NCI-H524 treated with DMSO at 0.1 percent for 48 hours (cell line): ENCODE data around the gene MAP3K20.
"Not testable (repeated sequence)": the region's sequence is repeated elsewhere in the genome, so short reads cannot be mapped to it uniquely, and the experiment has no call there.

ENCODE experiments used
- DNase-seq: peaks from one replicate; lab custom pipeline; 2025; lab: John Stamatoyannopoulos, UW

MAP3K20 gene

DNA sequence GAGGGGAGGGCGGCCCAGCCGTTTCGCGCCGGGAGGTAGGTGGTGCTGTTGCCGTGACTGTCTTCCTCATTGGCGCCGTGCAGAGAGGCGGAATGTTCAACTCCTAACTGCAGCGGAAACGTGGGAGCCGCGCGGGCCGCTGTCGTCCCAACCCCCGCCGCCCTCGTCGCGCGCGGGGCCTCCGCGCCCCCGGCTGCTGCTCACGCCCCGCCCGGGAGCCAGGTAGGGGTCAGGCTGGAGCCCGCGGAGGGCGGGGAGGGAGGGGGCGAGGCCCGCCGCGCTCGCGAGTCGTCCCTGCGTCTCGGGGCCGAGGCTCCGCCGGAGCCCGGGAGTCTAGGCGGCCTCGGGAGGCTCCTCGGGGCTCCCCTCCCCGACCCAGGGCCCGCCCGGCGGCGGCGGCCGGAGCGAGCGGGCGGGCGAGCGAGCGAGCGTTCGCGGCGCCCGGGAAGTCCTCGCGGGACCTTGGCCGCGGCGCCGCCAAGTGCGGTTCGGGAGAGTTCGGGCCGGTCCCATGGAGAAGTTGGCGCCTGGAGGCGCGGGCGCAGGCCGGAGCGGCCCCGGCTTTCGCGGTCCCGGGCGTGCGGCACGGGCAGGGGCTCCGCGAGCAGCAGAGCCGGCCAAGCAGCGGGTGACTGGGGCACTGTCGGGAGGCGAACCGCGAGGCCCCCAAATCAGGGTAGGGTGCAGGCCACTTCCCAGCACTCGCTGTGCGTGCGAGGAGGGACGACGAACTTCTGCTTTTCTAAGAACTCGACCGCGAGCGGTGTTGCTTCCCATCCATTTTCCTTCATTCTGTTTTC is at the start of gene MAP3K20:
Gene MAP3K20, plus strand, starts transcription at position 66 of the 800 bp plus-strand sequence. CDS start 15,186 bp downstream, outside the sequence.
- DNase-seq, result no peak

DNA sequence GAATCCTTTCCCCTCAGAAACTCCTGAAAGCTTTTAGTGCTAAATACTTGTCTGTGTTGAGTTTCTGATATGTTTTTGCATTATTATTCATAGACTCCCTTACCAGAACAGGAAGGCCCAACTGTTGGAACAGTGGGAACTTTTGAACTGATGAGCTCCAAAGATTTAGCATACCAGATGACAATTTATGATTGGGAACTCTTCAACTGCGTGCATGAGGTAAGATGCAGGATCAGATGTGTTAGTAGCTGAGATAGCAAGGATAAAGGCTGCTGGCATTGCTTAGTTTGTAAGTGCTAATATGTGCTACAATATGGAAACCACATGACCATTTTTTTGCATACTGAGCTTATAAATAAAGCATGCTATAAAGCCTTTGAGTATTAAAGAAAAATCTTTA is 49.2 kb upstream of the MAP3K20 start:
- no peak for DNase-seq

DNA sequence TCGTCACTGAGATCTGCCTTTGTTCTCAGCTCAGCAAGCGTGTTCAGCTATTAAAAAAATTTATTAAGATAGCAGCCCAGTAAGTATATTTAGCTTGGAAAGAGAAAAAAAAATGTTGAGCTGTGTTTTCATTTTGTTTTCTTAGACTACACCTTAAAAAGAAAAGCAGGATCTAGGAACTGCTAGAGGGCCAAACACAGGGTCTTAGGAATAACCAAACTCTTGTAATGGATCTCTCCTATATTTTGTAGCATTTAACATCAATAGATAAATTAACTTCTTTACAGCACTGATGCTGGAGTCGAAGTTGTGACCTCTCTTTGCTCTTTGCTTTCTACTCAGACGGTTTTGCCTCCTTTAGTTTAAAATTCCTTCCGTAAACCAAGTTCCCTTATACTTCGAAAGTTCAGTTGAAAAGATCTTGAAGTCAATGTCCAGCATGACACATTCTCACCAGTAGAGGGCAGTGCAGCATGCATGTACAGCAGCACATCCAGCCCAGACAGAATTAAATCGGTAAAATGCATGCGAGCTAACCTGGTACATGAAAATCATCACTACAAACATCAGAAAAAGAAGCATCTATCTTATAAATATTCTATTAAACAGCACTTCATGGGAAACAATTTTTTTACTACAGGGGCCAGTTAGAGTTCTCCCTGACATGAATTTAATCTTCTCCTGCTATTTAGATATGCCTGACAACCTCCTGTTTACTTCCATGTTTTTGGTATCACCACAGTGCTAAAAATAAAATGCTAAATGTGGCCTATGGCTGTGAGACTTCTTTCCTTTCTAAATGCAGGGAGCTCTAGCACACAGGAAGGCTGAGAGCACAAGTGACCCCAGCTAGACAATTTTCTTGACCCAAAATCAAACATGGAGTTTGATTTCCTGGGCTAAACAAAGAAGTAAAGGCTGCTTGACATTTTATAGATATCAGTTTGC is 48.2 kb upstream of the MAP3K20 start:
- DNase-seq, result peak; percentile 4

DNA sequence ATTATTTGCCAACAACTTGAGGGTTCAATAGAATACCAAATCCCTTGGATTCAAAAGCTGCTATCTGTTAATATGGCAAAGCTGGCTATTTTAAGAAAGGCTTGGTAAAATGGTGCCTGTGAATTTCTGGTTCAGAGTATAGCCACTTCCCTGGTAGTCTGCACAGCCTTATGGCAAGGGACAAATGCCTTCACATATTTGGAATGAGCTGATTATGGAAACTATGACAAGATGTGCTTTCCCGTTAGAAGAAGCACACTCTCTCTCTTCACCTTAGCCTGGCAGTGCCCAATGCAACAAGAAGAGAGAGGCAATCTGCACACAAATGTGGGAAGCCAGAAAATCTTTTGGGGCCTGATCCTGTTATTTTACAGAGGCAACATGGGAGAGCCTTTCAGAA is 47.5 kb upstream of the MAP3K20 start:
- DNase-seq, result no peak

DNA sequence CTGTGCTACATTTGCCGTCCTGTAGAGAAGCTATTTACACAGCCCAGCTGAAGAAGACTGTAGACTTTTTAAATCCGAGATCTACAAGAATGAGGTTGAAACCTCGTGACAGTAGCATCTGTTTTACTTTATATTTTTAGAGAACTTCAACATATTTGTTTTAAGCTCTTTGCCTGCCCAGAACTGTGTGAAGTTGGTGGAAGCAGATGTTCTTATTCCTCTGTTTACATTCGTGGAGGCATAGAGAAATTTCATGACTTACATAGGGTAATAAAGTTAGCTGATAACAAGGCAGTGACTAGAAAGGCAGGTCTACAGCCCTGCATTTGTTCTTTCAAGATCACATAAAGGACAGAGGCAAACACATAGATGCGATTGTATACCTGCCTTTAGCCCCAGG is 47.0 kb upstream of the MAP3K20 start:
- DNase-seq, result no peak

DNA sequence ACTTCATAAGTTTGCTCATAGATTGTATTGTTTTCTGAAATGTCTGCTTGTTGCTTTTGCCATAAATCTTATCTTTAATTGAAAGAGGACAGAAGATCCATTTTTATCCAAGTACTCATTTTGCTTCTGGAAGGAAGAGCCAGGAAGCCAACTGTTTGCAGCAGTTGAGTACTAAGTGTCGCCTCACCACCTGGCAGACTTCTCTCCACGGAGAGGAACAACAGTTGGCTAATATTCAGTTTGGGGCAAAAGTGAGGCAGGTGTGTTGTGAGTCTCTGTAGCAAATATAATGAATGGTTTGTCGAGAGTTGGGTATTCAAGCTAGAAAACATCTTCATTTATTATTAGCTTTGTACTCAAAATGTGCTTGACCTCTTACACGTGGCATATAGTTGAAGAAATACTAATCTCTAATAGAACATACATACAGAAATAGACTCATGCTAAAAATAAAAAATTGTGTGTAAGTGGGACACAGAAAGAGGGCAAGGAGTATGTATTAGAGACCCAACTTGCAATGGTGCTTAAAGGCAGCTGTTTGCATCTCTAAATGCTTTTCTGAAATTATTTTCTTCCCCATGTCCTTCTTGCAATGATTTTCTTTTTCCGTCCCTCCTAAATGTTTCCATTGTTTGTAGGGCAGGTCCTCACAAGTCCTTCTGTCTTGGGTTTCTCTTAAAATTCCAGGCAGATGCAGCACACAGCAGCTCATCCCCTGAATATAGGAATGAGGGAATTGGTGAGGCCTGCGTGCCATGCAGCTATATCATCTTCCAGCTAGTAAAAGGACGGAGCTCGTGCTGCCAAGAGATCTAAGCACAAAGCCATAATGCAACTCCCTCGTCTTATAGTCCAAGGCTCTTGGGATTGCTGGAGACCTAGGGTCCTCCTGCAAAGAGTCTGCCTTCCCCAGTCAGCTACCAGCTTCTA is 44.8 kb upstream of the MAP3K20 start:
- no peak for DNase-seq

DNA sequence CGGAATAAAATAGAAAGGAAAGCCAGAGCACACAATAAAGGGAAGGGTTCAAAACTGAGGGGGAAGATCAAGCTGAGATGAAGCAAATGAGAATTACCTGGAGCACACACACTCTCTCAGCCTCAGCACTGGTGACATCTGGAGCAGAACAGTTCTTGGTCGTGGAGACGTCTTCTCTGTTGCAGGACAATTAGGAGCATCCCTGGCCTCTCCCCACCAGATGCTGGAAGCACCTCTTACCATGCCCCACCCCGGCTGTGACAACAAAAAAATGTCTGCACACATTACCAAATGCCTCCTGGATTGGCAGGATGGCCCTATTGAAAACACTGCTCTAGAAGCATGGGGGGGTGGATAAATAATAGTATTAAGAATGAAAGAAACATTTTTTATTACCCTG is 43.6 kb upstream of the MAP3K20 start:
- DNase-seq, result no peak

DNA sequence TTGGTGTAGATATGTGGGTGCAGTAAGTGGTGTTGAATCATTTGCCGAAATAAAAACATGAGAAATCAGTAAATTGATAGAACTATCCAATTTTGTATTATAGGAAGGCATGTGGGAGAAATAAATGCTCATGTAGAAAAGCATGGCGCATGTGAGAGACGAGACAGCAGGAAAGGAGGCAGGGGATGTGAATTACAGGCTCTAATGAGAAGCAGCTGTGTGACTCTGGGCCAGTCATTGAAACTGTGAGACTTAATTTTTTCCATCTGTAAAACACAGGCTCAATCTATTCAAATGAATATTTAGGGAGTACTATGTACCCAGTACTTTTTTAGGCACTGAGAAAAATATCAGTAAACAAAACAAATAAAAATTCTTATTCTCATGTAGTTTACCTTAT is 42.6 kb upstream of the MAP3K20 start:
- DNase-seq, result no peak

DNA sequence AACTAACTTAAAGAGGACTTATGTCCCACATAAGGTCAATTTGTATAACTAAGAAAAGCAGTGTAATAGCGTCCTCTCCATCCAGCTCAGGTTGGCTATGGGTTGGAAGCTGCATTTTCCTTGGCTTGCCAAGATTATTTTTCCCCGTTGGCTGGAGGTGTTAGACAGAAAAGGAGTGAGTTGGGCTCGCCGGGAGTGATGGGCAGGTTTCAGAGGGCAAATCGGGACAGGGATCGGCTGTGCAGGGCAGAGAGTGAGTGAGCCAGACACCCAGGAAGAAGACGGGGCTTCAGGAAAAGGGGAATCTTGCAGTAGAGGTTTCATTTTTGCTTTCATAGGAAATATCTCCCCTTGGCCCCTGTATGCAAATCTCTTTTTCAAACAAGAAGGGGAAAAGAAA is 41.5 kb upstream of the MAP3K20 start:
- DNase-seq, result no peak

DNA sequence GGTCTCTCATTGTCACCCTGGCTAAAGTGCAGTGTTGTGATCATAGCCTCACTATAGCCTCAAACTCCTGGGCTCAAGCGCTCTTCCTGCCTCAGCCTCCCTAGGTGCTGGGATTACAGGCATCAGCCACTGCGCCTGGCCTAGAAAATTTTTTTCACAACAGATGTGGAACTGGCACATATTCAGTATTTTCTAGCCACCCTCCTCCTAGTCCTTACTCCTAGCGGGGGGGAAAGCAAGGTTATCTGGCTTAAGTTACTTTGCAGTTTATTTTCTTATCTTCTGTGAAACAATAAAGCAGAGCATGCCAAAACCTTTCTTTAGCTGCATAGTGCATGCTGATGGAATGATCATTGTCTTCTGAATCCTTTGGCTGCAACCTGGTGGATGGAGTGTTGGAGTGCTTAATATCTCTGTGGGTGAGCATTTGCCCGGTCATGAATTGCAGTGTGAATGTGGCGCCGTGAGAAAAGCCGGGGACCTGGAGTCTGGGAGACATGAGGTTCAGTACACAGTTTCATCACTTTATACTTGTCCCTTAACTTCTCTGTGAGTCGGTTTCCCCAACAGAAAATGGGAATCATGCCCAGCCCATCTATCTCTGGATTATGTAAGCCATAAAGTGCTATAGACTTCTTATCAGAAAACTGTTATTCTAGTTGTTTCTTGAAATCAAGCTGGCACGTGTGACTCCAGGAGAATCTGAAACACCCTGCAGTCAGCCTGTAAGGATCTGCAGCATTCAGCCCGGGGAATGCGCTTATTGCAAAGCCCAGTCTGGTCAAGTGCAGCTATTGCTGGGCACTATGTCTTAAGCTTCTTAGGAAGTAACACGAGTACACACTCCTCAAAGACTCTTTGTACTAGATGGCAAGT is 38.2 kb upstream of the MAP3K20 start:
- DNase-seq, result no peak

DNA sequence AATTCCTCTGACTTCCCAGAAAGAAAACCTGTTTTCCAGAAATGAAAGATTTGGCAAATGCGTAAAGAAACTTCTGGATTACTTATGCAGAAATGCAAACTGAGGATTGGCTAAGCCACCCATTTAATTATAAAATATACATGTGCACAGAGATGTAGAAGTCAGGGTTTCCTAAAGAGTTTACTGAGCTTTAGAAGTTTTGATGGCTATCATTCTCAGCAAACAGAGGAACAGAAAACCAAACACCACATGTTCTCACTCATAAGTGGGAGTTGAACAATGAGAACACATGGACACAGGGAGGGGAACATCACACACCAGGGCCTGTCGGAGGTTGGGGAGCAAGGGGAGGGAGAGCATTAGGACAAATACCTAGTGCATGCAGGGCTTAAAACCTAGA is 37.4 kb upstream of the MAP3K20 start:
- not testable (repeated sequence) for DNase-seq

DNA sequence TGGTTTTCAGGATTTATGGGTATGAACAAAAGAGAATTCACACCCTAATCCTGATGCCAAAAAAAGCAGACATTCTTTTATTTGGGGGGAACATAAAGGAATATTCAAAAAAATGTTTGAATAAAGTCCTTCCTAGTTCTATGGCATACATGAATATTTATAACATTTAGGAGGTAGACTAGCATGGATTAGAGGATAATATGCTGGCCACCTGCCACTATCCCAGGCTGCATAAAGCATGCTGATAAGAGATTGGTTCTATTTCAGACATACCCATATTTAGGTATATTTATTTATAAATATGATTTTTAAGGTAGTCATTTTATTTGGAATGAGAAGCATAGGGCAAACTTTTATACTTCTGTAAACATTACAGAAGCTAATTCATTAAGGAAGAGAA is 34.9 kb upstream of the MAP3K20 start:
- no peak for DNase-seq

DNA sequence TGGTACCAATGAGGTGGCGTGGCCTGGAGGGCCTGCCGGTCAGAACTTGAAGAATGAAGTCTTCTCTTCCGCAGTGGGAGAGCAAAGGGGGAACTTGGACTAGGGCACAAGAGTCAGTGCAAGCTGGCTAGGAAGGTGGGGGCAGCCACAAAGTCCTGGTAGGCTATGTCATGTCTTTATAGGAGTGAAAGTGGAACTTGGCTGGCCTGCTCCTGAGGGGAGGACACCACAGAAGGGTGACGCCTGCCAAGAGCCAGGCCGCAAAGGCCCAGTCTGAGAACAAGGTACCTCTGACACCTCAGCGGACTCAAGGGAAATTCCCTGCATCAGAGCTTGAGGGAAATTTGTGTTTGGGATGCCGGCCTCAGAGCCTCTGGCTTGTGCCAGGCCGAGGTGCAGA is 32.2 kb upstream of the MAP3K20 start:
- DNase-seq, result no peak

DNA sequence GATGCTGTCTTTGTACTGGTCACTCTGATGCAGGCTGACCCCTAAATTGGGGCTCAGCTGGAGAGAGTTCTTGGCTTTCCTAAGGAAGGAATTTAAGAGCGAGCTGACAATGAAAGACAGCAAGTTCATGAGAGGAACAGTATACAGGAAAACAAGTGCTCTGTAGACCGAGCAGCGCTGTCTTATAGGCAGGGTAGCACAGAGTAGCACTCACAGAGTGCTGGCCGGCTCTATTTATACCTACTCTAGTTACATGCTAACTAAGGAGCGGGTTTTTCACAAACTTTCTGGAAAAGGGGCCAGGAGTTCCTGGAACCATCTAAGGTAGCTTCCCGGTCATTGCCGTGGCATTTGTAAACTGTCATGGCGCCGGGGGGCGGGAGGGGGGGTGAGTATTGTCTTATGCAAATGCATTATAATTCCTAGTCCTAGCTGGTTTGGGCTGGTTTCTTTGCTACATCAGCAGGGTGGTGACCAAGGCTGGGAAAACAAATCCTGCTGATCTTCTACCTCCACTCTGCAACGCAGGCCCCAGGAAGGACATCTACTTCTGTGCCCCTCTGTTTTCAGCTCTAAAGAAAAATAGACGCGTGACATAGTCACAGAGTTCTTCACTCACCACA is 31.6 kb upstream of the MAP3K20 start:
- no peak for DNase-seq

DNA sequence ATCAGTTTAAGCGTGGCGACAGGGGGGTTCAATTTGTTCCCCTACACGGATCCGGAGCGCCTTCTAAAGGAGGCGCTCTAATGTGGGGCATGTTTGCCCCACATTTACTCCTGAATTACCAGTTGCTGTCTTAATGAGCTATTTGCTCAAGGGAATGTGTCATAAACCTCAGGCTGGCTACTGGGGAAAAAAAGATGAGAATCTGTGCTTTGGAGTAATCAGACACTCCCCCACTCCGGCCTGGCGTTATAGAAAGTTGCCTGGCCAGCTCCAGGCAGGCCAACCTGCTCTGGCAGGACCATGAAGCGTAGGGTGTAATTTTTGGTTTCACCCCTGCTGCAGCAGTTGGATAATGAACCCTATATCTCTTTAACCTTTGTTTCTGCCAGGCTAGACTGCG is 31.0 kb upstream of the MAP3K20 start:
- DNase-seq, result no peak

DNA sequence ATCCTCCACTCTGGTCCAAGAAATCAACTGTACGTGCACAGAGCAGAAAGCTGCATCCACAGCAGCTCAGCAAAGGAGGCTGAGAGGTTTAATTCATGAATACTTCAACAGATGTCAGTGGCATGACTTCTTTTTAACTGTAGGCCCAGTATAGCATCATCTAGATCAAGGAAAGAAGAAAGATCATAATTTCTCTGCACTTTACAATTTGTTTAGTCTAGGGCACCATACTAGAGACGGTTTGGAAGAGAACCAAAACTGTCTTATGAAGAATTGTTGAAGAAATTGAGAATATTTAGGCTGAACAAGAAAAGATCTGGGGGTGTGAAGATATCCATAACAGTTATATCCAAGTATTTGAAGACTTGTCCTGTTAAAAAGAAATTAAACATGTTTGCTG is 30.5 kb upstream of the MAP3K20 start:
- DNase-seq, result no peak

DNA sequence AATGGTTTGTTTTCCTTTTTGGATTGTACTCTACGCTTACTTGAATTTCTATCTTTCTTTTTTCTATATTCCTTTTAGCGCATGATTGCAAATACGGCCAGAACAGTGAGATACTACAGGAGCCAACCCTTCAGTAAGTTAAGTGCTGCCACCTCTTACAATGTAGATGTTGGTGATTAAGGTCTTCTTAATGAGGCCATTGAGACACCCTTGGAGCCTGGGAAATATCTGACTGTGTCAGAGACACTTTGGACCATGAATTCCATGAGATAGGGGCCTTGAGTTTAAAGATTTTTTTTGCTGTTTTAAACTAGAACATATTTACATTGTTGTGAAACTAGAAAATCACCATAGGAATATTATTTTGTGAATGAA is 27.1 kb upstream of the MAP3K20 start:
- no peak for DNase-seq

DNA sequence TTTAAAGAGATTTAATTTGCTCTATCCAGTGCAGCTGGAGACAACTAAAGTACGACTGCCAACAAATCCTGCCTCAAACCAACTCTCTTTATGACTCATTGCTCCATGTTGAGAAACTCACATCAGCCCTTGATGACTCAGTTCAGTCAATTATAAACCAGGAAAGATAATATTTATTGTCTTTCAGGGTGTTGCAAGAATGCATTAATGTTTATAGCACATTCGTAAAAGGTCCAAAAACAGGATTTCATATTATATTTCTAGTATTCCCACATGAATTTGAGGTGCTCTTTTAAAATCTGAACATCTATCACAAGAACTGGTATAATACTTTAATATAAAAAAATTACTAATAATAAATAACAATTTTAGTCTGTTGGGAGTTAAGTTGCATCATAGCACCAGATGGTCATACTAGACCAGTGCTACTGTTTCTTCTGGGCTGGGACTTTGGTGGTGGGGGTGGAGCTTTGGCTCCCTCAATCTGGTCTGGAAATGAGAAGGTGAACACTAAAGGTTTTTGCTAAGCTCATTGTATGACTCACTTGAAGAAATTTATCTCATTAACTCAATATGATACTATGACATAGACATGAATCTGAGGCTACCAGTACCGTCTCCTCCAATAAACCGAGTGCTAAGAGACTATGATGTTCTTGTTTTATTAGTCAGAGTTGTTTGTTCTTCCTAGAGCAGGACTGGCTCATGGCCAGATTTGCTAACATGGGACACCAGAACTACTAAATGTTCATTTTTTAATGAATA is 26.6 kb upstream of the MAP3K20 start:
- peak; percentile 75 for DNase-seq

DNA sequence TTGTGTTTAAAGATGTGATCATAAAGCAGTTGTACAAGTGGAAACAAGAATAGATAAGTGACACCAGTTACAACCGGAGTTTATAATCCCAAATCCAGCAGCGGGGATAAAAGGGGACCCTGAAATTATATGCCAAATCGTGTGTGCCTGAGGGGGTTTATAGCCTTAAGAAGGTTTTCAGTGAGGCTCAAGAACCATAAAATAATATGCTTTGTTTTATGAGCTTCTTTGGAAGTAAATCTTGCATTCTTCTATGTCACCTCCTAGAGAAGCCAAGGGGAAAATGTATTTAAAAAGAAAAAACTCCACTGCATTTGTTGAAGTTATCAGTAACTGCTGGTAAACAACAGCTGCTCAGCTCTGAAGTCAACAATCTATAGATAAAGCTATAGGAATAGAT is 25.8 kb upstream of the MAP3K20 start:
- no peak for DNase-seq

DNA sequence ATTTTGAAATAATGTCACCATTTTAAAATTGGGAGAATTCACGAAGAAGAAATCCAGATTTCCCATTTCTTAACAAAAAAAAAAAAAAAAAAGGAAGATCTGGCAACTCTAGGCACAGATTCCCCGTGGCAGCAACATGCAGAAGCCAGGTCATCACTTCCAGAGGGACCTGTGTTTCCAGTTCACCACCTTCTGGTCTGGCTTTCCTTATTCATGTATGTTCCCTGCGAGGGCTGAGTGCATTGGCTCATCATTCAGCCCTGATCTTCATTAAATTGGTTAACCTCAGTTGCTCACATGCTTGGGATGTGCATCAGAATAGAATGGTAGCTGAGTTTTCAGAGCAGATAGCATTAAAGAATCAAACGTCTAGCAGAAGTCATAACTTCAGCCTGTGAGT is 25.0 kb upstream of the MAP3K20 start:
- DNase-seq, result no peak
